GM18499 (cell line): ENCODE results near the gene C20orf204.
"Not testable (repeated sequence)": the region's sequence is repeated elsewhere in the genome, so short reads cannot be mapped to it uniquely, and the experiment has no call there.

ENCODE experiments used
- ATAC-seq: cut with Tn5 transposase; IDR thresholded peaks from one replicate; pipeline ENCODE4 v1.9.1; 2021; ENCODE audit warnings: moderate number of reproducible peaks; ENCODE audit not compliant: insufficient read depth, unreplicated experiment

C20orf204 gene

GRCh38 chr20:64080813-64081623 lies 45.0 kb downstream of the C20orf204 start:
- no peak for ATAC-seq

- ATAC-seq: no peak
Measured at GRCh38 chr20:64081624-64081964, 45.6 kb downstream of the C20orf204 start.

- no peak for ATAC-seq
Measured at GRCh38 chr20:64082126-64082731, 46.2 kb downstream of the C20orf204 start.

DNA sequence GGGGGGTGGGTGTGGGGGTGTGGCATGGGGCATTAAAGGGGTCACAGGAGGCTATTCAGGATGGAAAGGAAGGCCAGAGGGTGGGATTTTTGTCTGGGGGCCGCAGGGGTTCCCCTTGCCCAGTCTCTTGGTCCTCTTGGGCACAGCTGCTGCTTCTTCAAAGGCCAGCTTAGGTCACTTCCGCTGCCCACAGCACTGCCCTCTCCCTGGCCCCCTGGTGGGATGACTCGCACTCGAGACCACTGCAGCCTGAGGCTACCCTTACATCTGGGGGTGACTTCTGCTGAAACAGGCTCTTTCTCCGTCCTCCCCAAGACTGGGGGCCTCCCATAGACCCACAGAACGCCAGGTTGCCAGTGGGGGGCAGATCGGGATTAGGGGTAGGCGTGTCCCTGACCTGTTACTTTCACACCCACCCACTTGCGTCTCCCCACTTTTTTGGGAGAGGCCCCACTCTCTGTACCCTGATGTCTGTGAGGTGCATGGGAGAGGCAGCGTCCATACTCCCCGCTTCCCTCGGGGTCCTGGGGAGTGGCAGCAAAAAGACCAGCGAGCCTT lies 46.9 kb downstream of the C20orf204 start:
- no peak for ATAC-seq

DNA sequence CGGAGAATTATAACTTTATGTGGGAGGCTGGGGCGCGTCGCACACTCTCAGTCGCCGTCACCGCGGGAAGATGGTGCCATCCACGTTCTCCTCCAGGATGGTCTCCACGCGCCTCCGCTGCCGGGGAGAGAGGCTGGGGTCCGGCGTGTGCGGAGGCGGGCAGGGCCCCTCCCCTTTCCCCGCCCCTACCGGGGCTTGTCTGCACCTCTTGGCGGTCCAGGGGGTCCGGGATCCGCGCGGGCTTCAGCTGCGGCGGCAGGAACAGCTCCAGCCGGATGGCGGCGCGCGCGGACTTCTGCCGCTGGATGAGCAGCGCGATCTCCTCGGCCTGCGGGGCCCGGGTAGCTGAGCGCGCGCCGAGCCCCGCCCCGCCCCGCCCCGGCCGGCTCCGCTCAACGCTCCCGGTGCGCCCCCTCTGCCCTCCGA lies 47.4 kb downstream of the C20orf204 start:
- no peak for ATAC-seq

GRCh38 chr20:64083804-64084684 lies 48.1 kb downstream of the C20orf204 start, which contains the start of gene LKAAEAR1:
LKAAEAR1 (minus strand) TSS chr20:64084398; CDS start chr20:64084219, 179 bp downstream.
- ATAC-seq: no peak

GRCh38 chr20:64084685-64085152 lies 48.7 kb downstream of the C20orf204 start:
- ATAC-seq: no peak

DNA sequence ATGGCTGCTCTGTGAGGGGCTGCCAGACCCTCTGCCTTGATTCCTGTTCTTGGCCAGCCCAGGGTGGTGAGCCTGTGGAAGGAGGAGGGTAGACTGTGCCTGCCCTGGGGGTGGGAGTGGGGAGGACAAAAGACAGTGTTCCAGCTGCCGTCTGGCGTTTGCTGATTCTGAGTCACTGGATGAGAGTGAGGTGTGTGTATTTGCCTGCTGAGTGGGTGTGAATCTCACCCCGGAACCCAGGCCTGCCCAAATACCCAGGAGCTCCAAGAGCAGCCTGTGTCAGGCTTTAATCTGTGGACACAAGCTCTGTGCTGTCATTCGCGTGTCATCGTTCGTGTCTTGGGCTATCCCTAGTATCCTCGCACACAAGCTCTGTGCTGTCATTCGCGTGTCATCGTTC lies 50.8 kb downstream of the C20orf204 start:
- no peak for ATAC-seq

- not testable (repeated sequence) for ATAC-seq
Measured at GRCh38 chr20:64087226-64087825, 51.3 kb downstream of the C20orf204 start.

DNA sequence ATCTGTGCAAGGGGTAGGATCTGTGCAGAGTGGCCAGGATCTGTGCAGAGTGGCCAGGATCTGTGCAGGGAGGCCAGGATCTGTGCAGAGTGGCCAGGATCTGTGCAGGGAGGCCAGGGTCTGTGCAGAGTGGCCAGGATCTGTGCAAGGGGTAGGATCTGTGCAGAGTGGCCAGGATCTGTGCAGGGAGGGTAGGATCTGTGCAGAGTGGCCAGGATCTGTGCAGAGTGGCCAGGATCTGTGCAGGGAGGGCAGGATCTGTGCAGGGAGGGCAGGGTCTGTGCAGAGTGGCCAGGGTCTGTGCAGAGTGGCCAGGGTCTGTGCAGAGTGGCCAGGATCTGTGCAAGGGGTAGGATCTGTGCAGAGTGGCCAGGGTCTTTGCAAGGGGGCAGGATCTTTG lies 52.6 kb downstream of the C20orf204 start:
- not testable (repeated sequence) for ATAC-seq
